ENCODE results near the gene IKBIP. TPM values are rescaled to one million over a fixed set of nuclear protein-coding genes. Genes with fewer than 3 reads are reported as not detected.
"Not testable (repeated sequence)": the region's sequence is repeated elsewhere in the genome, so short reads cannot be mapped to it uniquely, and the experiment has no call there.

The IKBIP gene
- total RNA-seq, 6 experiments from 2014 or later: 96.6 to 131 (median 108) TPM

DNA sequence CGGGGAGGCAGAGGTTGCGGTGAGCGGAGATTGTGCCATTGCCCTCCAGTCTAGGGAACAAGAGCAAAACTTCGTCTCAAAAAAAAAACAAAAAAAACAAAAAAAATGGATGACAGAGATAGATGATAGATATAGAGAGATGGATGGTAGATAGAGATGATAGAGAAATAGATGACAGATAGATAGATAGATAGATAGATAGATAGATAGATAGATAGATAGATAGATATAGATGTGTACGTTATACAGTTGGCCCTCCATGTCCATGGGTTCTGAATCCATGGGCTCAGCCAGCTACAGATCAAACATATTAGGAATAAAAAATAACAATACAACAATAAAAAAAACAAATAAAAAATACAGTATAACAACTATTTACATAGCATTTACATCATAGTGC, 63.9 kb downstream of the IKBIP start:
- H3K4me3 Mint-ChIP-seq: no peak overlapping the region
- H3K4me1 Mint-ChIP-seq (ENCODE audit: low read depth): peaks cover 15% of the 10 kb centered on the region
- H3K27ac Mint-ChIP-seq: no peak overlapping the region
- H3K27me3 Mint-ChIP-seq (ENCODE audit: insufficient read depth): peaks cover 2% of the 10 kb centered on the region; the same call in 1 of the 2 replicates
- no peaks in the 10 kb centered on the region for H3K36me3 Mint-ChIP-seq (ENCODE audit: low read depth)
- DNase-seq: no peak
- TF ChIP-seq, protein P1, sequence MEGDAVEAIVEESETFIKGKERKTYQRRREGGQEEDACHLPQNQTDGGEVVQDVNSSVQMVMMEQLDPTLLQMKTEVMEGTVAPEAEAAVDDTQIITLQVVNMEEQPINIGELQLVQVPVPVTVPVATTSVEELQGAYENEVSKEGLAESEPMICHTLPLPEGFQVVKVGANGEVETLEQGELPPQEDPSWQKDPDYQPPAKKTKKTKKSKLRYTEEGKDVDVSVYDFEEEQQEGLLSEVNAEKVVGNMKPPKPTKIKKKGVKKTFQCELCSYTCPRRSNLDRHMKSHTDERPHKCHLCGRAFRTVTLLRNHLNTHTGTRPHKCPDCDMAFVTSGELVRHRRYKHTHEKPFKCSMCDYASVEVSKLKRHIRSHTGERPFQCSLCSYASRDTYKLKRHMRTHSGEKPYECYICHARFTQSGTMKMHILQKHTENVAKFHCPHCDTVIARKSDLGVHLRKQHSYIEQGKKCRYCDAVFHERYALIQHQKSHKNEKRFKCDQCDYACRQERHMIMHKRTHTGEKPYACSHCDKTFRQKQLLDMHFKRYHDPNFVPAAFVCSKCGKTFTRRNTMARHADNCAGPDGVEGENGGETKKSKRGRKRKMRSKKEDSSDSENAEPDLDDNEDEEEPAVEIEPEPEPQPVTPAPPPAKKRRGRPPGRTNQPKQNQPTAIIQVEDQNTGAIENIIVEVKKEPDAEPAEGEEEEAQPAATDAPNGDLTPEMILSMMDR (IDR thresholded peaks at IDR 0.05): no peak
- H3K9me3 Mint-ChIP-seq: no peaks in the 10 kb centered on the region

DNA sequence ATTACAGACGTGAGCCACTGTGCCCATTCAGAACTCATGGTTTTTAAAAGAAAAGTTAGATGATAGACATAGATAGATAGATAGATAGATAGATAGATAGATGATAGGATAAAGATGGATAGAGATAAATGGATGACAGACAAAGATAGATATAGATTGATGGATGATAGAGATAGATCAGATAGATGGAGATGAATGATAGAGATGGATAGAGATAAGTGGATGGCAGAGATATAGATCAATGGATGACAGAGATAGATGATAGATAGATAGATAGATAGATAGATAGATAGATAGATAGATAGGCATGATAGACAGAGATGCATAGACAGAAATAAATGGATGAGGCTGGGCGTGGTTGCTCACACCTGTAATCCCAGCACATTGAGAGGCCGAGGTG, 64.8 kb downstream of the IKBIP start:
- Mint-ChIP-seq H3K36me3 (ENCODE audit: low read depth) (no peaks in the 10 kb centered on the region), H3K27ac (no peak overlapping the region), H3K9me3 (no peaks in the 10 kb centered on the region), H3K4me3 (no peak overlapping the region), H3K4me1 (ENCODE audit: low read depth) (peaks cover 15% of the 10 kb centered on the region), H3K27me3 (ENCODE audit: insufficient read depth) (peaks cover 2% of the 10 kb centered on the region; the same call in 1 of the 2 replicates)
- no peak for DNase-seq
- TF ChIP-seq, protein P1 (IDR thresholded peaks at IDR 0.05): no peak

DNA sequence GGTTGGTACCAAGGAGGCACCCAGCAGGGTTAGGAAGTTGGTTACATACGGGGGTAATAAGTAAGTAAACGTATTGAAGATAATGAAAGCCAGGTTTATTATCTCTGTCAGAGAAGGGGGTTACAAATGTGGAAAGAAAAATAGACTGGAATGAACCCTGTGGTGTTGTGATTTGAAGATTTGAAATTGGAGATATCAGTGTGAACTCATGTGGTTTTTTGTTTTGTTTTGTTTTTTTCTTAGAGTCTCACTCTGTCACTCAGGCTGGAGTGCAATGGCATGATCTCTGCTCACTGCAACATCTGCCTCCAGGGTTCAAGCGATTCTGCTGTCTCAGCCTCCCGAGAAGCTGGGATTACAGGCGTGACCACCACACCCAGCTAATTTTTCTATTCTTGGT, 65.2 kb downstream of the IKBIP start:
- no peaks in the 10 kb centered on the region for H3K9me3 Mint-ChIP-seq
- H3K36me3 Mint-ChIP-seq (ENCODE audit: low read depth): no peaks in the 10 kb centered on the region
- peaks cover 17% of the 10 kb centered on the region for H3K4me1 Mint-ChIP-seq (ENCODE audit: low read depth)
- no peak overlapping the region for H3K27ac Mint-ChIP-seq
- no peak for DNase-seq
- no peak overlapping the region for H3K4me3 Mint-ChIP-seq
- H3K27me3 Mint-ChIP-seq (ENCODE audit: insufficient read depth): peaks cover 2% of the 10 kb centered on the region; the same call in 1 of the 2 replicates
- TF ChIP-seq, protein P1 (IDR thresholded peaks at IDR 0.05): no peak

DNA sequence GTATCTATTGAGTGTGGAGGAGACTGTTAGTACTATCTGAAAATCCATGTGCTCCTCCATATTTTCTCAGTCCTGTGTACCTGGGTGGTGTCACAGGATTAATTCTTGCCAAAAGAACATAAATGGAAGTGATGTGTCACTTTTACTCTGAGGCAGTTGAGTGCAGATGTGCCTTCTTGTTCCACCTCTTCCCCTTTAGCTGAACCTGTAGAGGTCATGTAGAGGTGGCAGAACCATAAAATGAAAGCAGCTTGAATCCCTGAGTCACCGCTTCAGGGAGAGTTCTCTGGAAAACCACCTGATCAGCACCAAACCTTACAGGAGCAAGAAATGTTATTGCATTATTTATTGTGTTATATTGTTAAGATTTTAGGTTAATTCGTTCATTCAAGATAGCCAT, 65.8 kb downstream of the IKBIP start:
- Mint-ChIP-seq H3K36me3 (ENCODE audit: low read depth) (no peaks in the 10 kb centered on the region), H3K9me3 (no peaks in the 10 kb centered on the region), H3K4me3 (no peak overlapping the region), H3K4me1 (ENCODE audit: low read depth) (peaks cover 22% of the 10 kb centered on the region), H3K27ac (no peak overlapping the region), H3K27me3 (ENCODE audit: insufficient read depth) (peaks cover 2% of the 10 kb centered on the region; the same call in 1 of the 2 replicates)
- TF ChIP-seq, protein P1 (IDR thresholded peaks at IDR 0.05): no peak
- DNase-seq: no peak

DNA sequence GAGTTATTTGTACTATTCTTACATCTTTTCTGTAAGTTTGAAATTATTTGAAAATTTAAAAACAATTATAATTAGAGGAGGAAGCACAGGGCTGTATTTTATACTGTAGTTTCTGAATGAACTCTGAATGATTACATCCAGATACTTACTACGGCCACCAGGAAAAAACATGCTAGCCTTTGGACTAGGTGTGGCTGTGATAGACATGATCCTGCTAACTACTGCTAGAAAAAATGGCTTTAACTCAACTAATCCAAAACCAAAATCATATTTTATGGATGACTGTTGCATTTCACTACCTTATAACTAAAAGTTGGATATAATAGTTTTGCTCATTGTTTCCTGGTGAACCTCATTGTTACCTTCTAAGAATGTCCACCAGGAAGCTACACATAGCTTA, 66.2 kb downstream of the IKBIP start:
- H3K27ac Mint-ChIP-seq: no peak overlapping the region
- H3K4me3 Mint-ChIP-seq: no peak overlapping the region
- no peak for DNase-seq
- peaks cover 22% of the 10 kb centered on the region for H3K4me1 Mint-ChIP-seq (ENCODE audit: low read depth)
- TF ChIP-seq, protein P1 (IDR thresholded peaks at IDR 0.05): no peak
- H3K36me3 Mint-ChIP-seq (ENCODE audit: low read depth): no peaks in the 10 kb centered on the region
- H3K9me3 Mint-ChIP-seq: no peaks in the 10 kb centered on the region
- H3K27me3 Mint-ChIP-seq (ENCODE audit: insufficient read depth): peaks cover 2% of the 10 kb centered on the region; the same call in 1 of the 2 replicates

DNA sequence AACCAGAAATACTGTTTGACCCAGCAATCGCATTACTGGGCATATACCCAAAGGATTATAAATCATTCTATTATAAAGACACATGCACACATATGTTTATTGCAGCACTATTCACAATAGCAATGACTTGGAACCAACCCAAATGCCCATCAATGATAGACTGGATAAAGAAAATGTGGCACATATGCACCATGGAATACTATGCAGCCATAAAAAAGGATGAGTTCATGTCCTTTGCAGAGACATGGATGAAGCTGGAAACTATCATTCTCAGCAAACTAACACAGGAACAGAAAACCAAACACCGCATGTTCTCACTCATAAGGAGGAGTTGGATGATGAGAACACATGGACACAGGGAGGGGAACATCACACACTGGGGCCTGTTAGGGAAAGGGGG, 67.8 kb downstream of the IKBIP start:
- H3K4me3 Mint-ChIP-seq; H3K36me3 Mint-ChIP-seq (ENCODE audit: low read depth); DNase-seq; H3K27ac Mint-ChIP-seq; H3K9me3 Mint-ChIP-seq; H3K27me3 Mint-ChIP-seq (ENCODE audit: insufficient read depth): not testable (repeated sequence)
- H3K4me1 Mint-ChIP-seq (ENCODE audit: low read depth): peaks cover 15% of the 10 kb centered on the region
